Measurements from ENCODE around the gene SNX18. TPM values are rescaled to one million over a fixed set of nuclear protein-coding genes. Genes with fewer than 3 reads are reported as not detected.

The SNX18 gene
- total RNA-seq, 2 donors from 2014 or later = 19.7 to 20.5 TPM

DNA sequence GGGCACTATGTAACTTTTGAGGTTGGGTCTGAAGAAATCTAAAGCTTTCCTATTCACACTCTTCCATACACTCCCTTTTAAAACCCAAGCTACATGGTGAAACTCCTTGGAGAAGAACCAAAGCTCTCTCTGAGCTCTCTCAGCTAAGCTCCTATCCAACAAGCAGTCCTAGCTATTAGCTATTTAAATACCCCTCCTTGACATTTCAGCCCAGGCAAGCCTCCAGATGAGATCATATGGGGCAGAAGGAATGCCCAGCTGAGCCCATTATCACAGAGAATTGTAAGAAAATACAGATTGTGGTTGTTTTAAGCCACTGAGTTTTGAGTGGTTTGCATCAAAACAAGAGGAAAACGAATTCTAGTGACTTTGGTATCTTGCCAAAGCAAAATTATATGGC, 46.9 kb upstream of the SNX18 start:
- no peaks in the 10 kb centered on the region for H3K36me3 ChIP-seq (ENCODE audit: control insufficient read depth, insufficient read depth, low read length)
- no peak overlapping the region for H3K27ac Mint-ChIP-seq
- H3K27me3 Mint-ChIP-seq (ENCODE audit: insufficient read depth) = no peaks in the 10 kb centered on the region
- H3K9ac ChIP-seq (ENCODE audit: extremely low read depth, low read length, poor library complexity, severe bottlenecking) = no peak overlapping the region
- H3K4me3 Mint-ChIP-seq = no peak overlapping the region
- no peak overlapping the region for H3K27ac ChIP-seq (ENCODE audit: low read depth, low read length)
- DNase-seq = no peak
- H3K9me3 Mint-ChIP-seq = no peaks in the 10 kb centered on the region
- peaks cover 16% of the 10 kb centered on the region for H3K4me1 ChIP-seq (ENCODE audit: control insufficient read depth, insufficient read depth, low read length)
- H3K4me1 Mint-ChIP-seq = peaks cover 21% of the 10 kb centered on the region
- H3K9me3 ChIP-seq (ENCODE audit: control insufficient read depth, low read length) = no peaks in the 10 kb centered on the region
- peak overlapping the region; percentile 61 for H3K4me3 ChIP-seq (ENCODE audit: low read length)
- WGBS, 2 experiments (ENCODE audit: insufficient coverage in 1 of 2, insufficient read length in 1 of 2) = 100% methylated on average over 1 of the region's 1 CpG; no CpG with 5 or more reads in 1 of the 2 experiments
- no peaks in the 10 kb centered on the region for H3K27me3 ChIP-seq (ENCODE audit: control insufficient read depth, insufficient read depth, low read length, poor library complexity, severe bottlenecking)
- TF ChIP-seq, protein P1, sequence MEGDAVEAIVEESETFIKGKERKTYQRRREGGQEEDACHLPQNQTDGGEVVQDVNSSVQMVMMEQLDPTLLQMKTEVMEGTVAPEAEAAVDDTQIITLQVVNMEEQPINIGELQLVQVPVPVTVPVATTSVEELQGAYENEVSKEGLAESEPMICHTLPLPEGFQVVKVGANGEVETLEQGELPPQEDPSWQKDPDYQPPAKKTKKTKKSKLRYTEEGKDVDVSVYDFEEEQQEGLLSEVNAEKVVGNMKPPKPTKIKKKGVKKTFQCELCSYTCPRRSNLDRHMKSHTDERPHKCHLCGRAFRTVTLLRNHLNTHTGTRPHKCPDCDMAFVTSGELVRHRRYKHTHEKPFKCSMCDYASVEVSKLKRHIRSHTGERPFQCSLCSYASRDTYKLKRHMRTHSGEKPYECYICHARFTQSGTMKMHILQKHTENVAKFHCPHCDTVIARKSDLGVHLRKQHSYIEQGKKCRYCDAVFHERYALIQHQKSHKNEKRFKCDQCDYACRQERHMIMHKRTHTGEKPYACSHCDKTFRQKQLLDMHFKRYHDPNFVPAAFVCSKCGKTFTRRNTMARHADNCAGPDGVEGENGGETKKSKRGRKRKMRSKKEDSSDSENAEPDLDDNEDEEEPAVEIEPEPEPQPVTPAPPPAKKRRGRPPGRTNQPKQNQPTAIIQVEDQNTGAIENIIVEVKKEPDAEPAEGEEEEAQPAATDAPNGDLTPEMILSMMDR (conservative IDR thresholded peaks at IDR 0.05) = no peak
- H3K36me3 Mint-ChIP-seq (ENCODE audit: low read depth) = no peaks in the 10 kb centered on the region

DNA sequence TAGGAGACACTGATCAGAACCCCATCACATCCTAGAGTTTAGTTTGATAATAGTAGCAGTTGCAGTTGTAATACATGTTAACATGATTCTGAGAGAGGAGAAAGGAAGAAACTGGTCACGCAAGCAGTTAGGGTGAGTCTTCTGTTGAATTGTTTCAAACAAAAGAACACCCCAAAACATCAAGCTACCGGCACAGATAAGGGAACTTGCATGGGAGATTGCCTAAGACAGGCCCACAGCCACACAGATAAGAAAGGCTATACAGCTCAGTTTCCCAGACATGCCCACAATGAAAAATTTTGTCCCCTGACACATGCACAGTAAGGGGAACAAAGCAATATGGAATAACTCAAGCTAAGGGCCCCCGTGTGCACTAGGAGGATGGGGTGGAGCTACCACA, 46.2 kb upstream of the SNX18 start:
- TF ChIP-seq, protein P1 (conservative IDR thresholded peaks at IDR 0.05) = no peak
- Mint-ChIP-seq H3K27me3 (ENCODE audit: insufficient read depth) (no peaks in the 10 kb centered on the region), H3K36me3 (ENCODE audit: low read depth) (no peaks in the 10 kb centered on the region), H3K27ac (no peak overlapping the region), H3K4me3 (no peak overlapping the region), H3K4me1 (peaks cover 21% of the 10 kb centered on the region), H3K9me3 (no peaks in the 10 kb centered on the region)
- H3K4me3 ChIP-seq (ENCODE audit: low read length) = no peak overlapping the region
- no peak overlapping the region for H3K9ac ChIP-seq (ENCODE audit: extremely low read depth, low read length, poor library complexity, severe bottlenecking)
- WGBS, 2 experiments (ENCODE audit: insufficient coverage in 1 of 2, insufficient read length in 1 of 2) = 71% methylated on average over 3 of the region's 3 CpGs; no CpG with 5 or more reads in 1 of the 2 experiments
- no peaks in the 10 kb centered on the region for H3K27me3 ChIP-seq (ENCODE audit: control insufficient read depth, insufficient read depth, low read length, poor library complexity, severe bottlenecking)
- no peaks in the 10 kb centered on the region for H3K9me3 ChIP-seq (ENCODE audit: control insufficient read depth, low read length)
- DNase-seq = no peak
- H3K36me3 ChIP-seq (ENCODE audit: control insufficient read depth, insufficient read depth, low read length) = no peaks in the 10 kb centered on the region
- H3K27ac ChIP-seq (ENCODE audit: low read depth, low read length) = no peak overlapping the region
- peaks cover 16% of the 10 kb centered on the region for H3K4me1 ChIP-seq (ENCODE audit: control insufficient read depth, insufficient read depth, low read length)

- no peak overlapping the region for H3K27ac ChIP-seq (ENCODE audit: low read depth, low read length)
- TF ChIP-seq, protein P1 (conservative IDR thresholded peaks at IDR 0.05) = no peak
- no peak overlapping the region for H3K9ac ChIP-seq (ENCODE audit: extremely low read depth, low read length, poor library complexity, severe bottlenecking)
- Mint-ChIP-seq H3K36me3 (ENCODE audit: low read depth) (no peaks in the 10 kb centered on the region), H3K9me3 (no peaks in the 10 kb centered on the region), H3K27me3 (ENCODE audit: insufficient read depth) (no peaks in the 10 kb centered on the region), H3K4me1 (peaks cover 5% of the 10 kb centered on the region), H3K27ac (no peak overlapping the region), H3K4me3 (no peak overlapping the region)
- no peaks in the 10 kb centered on the region for H3K9me3 ChIP-seq (ENCODE audit: control insufficient read depth, low read length)
- H3K27me3 ChIP-seq (ENCODE audit: control insufficient read depth, insufficient read depth, low read length, poor library complexity, severe bottlenecking) = no peaks in the 10 kb centered on the region
- no peaks in the 10 kb centered on the region for H3K36me3 ChIP-seq (ENCODE audit: control insufficient read depth, insufficient read depth, low read length)
- no peaks in the 10 kb centered on the region for H3K4me1 ChIP-seq (ENCODE audit: control insufficient read depth, insufficient read depth, low read length)
- 84 to 100% methylated on average over 1 to 2 of the region's 2 CpGs for WGBS, 2 experiments (ENCODE audit: insufficient coverage in 1 of 2, insufficient read length in 1 of 2)
- no peak for DNase-seq
- no peak overlapping the region for H3K4me3 ChIP-seq (ENCODE audit: low read length)
Observed at GRCh38 chr5:54476682-54477081, 40.9 kb upstream of the SNX18 start.

Measured in endodermal cell (in vitro differentiated cells).